Islet of Langerhans (tissue), 1 donor: ENCODE data around the gene CATSPERE.
"Not testable (repeated sequence)": the region's sequence is repeated elsewhere in the genome, so short reads cannot be mapped to it uniquely, and the experiment has no call there.

Experiments used
- FAIRE-seq: peaks from one replicate; lab custom pipeline; 2011; peaks lifted over from hg19 to GRCh38; lab: Jason Lieb, UNC

Gene CATSPERE

DNA sequence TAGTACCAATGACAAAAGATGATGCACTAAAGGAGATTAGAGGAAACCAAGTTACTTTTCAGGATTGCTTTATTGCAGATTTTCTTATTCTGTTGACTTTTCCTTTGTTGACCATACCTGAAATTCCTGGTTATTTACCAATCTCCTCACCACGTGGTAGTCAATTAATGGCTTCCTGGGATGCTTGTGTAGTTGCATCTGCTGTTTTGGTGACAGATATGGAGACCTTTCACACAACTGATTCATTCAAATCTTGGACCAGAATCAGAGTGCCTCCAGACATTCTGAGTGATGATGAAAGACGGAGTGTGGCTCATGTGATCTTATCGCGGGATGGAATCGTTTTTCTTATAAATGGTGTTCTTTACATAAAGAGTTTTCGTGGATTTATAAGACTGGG, 91.3 kb downstream of the CATSPERE start:
- no peak for FAIRE-seq

DNA sequence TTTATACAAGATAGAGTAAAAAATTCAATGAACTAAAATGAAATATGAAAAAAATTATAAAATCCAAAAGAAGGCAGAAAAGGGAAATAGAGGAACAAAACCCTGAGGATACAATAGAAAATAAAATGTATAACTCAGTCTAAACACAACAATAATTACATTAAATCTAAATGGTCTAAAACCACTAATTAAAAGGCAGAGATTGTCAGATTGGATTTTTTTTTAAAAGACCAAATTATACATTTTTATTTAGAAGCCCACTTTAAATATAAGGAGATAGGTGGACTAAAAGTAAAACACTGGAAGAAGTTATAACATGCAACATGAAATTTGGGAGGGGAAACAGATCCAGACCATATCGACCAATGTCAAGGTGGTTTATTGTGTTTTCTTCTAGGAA, 95.2 kb downstream of the CATSPERE start:
- FAIRE-seq: no peak

DNA sequence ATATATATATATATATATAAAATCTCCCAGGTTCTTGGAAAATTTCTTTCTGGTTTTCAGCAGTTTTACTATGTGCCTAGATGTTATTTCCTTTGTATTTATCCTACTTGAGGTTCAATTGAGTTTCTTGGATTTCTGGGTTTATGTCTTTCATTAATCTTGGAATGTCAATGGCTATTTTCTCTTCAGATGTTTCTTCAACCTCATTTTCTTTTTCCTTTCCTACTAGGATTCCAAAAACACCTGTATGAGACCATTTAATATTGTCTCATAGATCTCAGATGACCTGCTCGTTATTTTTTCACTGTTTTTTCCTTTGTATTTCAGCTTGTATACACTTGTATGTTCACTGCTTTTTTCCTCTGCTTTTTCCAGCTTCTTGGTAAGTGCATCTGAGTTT, 96.5 kb downstream of the CATSPERE start:
- no peak for FAIRE-seq

DNA sequence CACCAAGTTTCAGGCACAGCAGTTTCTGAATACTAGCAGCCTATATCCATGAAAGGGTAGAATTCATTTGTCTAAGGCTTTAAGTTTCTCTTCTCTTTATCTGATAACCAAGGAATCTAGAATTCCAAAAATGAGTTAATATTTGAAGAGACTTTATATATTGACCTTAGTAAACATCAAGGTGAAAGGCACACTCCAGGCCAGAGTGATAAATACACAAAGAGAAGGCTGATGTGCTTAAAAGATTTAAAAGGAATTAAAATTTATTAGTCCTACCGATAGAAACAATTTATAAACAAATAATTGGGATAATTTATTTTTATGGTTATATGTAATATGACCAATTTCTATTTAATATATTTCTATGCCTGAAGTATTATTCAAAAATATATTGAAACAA, 98.5 kb downstream of the CATSPERE start:
- FAIRE-seq: no peak

DNA sequence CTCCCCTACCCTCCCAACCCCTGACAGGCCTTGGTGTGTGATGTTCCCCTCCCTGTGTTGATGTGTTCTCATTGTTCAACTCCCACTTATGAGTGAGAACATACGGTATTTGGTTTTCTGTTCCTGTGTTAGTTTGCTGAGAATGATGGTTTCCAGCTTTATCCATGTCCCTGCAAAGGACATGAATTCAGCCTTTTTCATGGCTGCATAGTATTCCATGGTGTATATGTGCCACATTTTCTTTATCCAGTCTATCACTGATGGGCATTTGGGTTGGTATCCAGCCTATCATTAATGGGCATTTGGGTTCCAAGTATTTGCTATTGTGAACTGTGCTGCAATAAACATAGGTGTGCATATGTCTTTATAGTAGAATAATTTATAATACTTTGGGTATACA, 101.8 kb downstream of the CATSPERE start:
- FAIRE-seq: not testable (repeated sequence)

DNA sequence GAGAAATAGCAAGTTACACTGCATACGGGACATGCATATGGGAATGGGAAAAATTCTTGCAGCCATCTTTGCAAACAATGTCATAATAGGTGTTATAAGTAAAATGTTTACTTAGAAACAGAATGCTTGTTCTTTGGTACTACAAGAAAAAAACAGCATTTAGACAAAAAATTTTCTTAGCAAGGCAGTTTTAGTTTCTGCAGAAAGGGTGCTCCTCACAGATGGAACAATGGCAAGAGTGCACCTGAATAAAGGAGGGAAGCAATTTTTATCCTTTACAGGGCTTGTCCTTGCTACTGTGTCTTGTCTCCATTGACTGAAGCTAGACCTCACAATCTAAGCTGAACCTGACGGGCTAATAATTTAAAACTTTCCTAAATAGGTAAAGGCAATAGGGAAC, 112.7 kb downstream of the CATSPERE start:
- no peak for FAIRE-seq

DNA sequence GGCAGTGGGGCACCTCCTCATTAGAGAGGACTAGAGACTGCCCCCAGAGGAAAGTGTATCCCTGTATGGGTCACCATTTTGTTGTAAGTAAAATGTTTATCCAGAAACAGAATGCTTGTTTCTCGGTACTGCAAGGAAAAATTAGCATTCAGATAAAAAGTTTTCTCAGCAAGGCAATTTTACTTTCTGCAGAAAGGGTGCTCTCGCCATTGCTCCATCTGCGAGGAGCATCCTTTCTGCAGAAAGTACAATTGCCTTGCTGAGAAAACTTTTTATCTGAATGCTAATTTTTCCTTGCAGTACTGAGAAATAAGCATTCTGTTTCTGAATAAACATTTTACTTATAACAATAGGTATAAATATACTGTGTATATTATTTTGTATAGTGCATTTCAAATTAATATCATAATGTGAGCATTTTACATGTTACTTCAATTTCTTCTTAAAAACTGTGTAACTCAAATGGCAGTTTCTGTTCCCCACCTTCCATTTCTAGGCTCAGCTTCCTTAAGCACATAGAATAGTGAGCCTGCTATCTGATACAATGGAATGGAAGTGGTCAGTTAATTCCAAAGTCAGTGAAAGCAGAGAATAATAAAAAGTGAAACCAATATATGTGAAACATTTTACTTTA, 115.3 kb downstream of the CATSPERE start:
- no peak for FAIRE-seq

DNA sequence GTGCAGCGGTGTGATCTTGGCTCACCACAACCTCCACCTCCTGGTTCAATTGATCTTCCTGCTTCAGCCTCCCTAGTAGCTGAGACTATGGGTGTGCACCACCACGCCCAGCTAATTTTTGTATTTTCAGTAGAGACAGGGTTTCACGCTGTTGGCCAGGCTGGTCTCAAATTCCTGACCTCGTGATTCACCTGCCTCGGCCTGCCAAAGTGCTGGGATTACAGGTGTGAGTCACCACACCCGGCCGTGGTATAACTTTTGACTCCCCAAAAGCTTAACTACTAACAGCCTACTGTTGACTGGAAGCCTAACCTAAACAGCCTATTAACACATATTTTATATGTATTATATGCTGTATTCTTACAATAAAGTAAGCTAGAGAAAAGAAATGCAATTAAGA, 117.1 kb downstream of the CATSPERE start:
- FAIRE-seq: not testable (repeated sequence)

DNA sequence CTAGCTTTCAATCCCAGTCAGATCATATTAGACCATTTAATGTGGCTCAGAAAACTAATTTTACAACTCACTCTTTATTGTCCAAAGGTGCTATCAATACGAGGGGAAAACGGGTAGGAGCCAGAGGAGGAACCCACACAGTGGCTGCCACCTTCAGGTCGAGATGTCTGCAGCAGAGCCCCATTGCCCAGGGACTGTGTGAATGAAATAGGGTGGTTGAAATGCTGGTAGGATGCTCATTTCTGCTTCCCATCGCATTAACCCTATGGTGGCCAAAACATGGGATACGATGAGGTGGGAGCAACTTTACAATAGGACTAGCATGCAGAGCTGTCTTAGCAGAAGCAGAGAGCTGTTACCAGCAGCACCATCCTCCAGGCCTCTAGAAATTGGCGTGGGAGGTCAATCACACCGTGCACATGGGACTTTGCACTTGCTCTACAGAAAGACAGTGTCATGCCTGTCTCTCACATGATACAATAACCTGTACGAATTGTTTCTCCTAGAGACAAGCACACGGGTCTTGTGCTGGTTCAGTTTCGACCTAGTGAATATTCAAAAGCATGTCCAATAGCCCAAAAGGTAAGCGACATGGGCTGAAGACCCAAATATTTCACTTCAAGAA, 122.4 kb downstream of the CATSPERE start:
- no peak for FAIRE-seq

DNA sequence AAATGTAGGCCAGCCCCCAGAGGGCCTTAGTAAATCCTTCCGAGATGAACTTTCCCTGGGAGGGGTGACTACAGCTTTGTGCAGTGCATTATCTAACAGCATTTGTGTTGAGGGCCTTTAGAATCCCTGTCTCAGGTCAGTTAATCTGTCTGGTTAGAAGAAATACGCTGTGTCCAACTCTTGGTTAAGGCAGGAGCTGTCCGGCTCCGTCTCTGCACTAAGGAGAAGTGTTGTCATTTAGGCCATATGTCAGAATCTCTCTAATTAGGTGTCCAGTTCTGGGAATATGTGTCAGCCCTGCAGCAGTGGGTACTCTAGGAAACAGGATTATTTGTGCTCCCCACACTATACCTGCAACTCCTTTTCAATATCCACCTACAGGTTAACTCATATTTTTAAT, 124.8 kb downstream of the CATSPERE start:
- FAIRE-seq: no peak

DNA sequence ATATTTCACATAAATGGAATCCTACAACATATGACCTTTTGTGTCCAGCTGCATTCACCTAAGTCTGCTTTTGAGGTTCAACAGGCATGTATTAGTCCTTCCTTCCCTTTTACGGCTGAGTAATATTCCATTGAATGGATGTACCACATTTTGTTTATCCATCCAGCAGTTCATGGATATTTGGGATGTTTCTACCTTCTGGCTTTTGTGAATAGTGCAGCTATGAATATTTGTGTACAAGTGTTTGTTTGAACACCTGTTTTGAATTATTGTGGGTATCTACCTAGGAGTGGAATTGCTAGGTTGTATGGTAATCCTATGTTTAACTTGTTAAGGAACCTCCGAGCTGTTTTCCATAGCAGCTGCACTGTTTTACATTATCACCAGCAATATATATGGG, 129.6 kb downstream of the CATSPERE start:
- FAIRE-seq: no peak

DNA sequence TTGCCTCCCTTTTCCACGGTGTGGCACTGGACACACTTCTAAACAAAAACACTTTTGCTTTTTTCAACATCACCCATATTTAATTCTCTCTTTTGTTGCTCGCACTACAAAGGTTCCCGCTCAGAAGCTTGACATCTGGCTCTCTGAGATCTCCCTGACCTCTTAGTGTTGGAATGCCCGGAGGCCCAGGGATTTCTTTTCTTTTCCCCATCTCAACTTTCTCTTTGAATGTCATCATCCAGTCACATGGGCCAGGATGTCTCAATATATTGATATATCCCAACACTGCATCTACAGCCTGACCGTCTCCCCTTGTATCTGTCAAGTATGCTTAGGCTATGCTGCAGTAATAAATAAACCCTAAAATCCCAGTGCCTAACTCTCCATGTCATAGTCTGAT, 137.5 kb downstream of the CATSPERE start:
- FAIRE-seq: no peak

DNA sequence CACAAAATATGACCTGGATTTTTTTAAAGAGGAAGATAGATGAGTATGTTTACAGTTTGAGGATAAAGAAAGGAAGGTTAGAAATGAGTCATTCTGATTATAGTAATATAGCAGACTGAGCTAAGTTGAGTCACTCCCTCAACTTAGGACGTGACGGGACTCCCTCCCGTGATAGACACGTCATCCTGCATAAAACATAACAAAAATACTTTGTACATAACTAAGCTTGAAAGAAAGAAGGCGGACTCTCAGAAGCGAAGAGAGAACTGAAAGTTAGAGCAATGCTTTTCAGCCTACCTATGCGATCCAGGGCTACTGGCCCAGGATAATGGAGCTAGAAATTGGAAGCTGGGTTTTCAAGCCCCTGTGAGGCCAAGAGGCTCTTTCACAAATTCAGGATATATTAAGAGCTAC, 138.9 kb downstream of the CATSPERE start:
- FAIRE-seq: no peak

DNA sequence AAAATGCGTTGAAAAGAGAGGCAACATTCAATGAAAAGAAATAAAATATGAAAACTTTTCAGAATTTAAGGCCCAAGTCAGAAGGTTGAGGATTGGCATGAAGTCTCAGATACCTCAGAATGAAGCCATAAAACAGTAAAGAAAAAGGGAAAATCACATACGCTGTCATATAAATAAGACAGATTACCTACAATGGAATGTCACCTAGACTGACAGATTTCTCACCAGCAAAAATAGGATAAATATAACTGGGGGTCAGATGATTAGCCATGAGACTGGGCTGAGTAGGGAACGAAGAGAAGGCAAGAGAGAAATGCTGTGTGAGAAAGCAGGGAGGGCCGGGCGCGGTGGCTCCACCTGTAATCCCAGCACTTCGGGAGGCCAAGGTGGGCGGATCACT, 140.3 kb downstream of the CATSPERE start:
- no peak for FAIRE-seq

DNA sequence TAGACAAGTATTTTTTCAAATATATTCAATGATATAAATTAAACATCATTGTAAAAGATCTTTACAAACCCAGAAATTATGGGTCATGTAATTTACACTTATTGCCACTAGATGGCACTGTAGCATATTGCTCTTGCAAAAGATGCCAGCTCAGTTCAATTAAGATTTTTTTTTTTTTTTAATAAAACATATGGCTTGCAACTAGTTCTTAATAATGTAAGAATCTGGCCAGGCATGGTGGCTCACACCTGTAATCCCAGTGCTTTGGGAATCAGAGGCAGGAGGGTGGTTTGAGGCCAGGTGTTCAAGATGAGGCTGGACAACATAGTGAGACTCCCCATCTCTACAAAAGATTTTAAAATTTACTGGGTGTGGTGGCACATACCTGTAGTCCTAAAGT, 142.4 kb downstream of the CATSPERE start:
- peak; percentile 99 for FAIRE-seq

DNA sequence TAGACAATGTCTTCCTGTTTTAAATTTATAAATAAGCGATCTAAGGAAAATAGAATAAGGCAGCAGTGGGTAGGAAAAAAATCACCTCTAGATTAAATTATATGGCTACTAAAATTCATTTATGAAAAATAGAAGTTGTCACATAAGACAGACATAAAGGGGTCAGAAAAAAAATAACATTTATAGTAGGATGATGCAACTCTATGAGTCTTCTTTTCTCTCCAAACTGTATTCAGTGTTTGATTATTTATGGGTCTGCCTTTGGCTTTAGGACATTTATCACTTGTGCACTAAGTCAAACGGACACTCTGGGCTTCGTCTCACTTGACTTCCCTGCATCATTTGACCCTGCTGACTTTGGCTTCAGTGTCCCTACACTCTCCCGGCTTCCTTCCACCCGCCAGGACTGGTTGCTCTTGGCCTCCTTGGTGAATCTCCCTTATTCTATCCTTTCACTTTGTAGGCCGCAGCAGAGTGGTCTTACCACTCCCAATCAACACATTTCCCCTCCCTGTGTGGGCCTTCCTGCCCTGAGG, 144.8 kb downstream of the CATSPERE start:
- no peak for FAIRE-seq

DNA sequence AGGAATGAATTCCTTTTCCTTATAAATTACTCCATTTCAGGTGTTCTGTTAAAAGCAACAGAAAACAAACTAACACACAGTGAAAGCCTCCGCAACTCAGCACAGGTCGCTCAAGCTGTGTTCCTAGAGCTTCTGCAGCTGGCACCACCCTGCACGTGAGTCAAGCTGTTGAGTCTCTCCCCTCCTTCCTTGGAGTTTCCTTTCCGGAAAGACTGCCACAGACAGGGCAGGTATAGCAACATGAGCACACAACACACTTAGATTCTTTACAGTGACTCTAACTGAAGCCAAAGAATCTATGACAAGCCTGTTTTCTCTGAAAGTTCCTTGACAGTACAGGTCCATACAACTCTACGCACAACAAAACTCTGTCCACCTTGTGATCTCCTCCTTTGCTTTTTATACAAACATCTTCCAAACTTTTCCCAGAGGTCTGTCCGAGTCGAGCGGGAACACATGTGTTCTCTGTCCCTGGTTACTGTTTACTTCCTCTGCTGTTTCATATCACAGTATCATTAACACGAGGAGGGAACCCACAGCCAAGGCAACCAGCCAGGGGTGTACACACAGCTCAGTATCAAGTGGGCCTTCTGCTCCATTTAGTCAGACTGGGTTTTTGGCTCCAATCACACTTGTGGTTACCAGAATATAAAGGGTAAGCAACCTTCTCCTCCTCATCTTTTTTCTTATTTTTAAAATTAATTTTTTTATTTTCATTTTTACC, 153.2 kb downstream of the CATSPERE start:
- no peak for FAIRE-seq

DNA sequence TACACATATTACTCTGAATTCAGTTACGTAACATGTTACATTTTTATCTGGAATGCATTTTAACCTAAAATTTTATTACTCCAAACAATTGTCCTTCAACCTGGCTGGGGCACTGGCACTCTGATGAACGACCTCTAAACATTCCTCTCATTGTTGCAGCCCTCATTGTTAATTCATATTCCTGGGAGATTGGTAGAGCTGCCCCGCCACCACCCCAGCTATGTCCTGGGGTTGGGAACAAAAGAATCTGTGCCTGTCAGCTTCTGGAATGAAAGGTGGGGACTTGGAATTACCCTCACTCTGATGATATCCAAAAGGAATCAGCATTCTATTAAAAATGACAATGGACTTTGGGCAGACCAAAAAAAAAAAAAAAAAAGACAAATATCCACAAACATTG, 153.8 kb downstream of the CATSPERE start:
- FAIRE-seq: no peak

DNA sequence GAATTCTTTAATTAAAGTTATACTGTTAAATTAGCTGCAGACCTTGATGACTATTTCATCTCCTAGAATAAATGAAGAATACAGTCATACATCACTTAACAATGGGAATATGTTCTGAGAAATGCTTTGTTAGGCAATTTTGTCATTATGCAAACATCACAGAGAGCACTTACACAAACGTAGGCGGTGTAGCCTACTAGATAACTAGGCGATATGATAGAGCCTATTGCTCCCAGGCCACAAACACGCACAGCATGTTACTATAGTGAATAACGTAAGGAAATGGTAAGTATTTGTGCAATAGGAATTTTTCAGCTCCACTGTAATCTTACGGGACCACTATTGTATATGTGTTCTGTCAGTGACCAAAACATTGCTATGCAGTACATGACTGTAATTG, 154.2 kb downstream of the CATSPERE start:
- no peak for FAIRE-seq

DNA sequence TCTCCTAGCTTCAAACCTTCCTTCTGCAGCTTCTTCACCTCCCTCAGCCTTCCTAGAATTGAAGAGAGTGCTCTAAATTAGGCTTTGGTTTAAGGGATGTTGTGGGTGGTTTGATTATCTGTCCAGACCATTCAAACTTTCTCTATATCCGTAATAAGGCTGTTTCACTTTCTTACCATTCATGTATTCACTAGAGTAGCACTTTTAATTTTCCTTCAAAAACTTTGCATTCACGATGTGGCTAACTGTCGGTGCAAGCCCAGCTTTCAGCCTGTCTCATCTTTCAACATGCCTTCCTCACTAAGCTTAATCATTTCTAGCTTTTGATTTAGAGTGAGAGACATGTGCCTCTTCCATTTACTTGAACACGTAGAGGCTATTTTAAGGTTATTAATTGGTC, 165.6 kb downstream of the CATSPERE start:
- FAIRE-seq: no peak

DNA sequence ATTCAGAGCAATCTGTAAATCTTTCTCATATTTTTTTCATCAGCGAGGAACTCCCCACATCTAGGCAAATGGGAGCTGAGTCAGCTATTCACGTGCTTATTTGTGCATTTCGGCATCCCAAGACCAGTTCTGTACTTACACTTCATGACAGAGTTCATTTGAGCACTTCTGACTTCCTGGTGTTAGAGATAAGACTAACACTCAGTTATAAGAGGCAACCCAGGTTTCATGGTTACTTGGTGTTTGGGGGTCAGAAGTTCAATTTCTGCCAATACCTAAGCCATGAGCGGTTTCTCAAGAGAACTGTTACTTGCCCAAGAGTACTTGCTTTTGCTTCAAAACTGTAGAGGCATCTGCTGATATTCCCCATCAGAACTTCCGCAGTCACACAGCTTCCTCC, 167.7 kb downstream of the CATSPERE start:
- no peak for FAIRE-seq

DNA sequence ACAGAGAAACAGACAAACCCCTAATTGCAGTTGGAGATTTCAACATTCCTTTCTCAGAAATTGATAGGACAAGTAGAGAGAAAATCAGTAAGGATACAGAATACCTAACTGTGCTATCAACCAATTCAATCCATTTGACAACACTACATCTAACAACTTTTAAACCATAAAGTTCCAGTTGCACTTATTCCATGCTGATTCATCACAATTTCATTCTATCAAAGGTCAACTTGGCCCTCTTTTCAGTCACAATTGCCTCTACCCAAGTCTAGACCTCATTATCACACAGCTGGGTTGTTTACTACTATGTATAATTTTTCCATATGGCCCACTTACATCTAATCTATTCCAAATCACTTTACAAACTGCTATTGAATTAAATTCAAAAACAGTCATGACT, 172.1 kb downstream of the CATSPERE start:
- FAIRE-seq: no peak

DNA sequence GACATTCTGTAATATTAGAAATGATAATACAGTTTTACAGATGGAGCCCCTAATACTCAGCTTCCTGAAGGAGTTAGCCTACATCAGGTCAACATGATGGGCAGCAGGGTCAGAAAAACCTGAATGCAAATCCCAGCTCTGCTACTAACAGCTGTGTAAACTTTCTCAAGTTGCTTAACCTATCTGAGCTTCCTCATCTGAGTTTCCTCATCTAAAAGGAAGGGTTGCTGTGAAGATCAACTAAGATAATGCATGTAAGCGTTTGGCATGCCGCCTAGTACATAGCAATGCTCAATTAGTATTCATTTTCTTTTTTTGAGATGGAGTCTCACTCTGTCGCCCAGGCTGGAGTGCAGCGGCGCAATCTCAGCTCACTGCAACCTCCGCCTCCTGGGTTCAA, 173.5 kb downstream of the CATSPERE start:
- FAIRE-seq: no peak
